ENCODE data around the gene TBCCD1. TPM values are rescaled to one million over a fixed set of nuclear protein-coding genes. Genes with fewer than 3 reads are reported as not detected.

TBCCD1 gene
- total RNA-seq, 1 donor from 2014 or later, result 10.6 TPM

DNA sequence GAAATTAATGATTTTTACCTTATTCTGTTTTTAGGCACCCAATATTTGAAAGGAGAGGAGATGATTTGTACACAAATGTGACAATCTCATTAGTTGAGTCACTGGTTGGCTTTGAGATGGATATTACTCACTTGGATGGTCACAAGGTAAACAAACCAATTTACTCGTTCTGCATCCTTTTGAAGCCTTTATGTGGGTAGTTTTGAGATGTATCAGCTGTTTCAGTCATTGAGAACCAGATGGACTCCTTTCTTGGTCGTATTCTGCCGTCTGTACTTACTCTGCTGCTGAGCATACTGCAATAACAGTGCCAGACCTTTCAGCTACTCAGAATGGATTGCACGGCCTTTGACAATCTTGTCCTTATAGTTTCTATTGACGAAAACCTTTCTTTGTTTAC lies 16.7 kb upstream of the TBCCD1 start:
- Histone ChIP-seq H3K4me1 (no peaks in the 10 kb centered on the region), H3K4me3 (no peak overlapping the region), H3K36me3 (peaks cover 0 to 71% of the 10 kb centered on the region in 2 donors), H3K27ac (no peak overlapping the region), H3K27me3 (no peaks in the 10 kb centered on the region), H3K9me3 (no peaks in the 10 kb centered on the region)
- no peak for DNase-seq (ENCODE audit: extremely low spot score in 2 of 2)
- TF ChIP-seq POLR2AphosphoS5 (IDR thresholded peaks at IDR 0.05; ENCODE audit: insufficient read depth in 1 of 2, low read depth in 1 of 2), result no peak
- TF ChIP-seq, protein P1, sequence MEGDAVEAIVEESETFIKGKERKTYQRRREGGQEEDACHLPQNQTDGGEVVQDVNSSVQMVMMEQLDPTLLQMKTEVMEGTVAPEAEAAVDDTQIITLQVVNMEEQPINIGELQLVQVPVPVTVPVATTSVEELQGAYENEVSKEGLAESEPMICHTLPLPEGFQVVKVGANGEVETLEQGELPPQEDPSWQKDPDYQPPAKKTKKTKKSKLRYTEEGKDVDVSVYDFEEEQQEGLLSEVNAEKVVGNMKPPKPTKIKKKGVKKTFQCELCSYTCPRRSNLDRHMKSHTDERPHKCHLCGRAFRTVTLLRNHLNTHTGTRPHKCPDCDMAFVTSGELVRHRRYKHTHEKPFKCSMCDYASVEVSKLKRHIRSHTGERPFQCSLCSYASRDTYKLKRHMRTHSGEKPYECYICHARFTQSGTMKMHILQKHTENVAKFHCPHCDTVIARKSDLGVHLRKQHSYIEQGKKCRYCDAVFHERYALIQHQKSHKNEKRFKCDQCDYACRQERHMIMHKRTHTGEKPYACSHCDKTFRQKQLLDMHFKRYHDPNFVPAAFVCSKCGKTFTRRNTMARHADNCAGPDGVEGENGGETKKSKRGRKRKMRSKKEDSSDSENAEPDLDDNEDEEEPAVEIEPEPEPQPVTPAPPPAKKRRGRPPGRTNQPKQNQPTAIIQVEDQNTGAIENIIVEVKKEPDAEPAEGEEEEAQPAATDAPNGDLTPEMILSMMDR (IDR thresholded peaks at IDR 0.05), result no peak
- no peak for TF ChIP-seq POLR2A (IDR thresholded peaks at IDR 0.05)
- intact Hi-C loops (cut with DNase I), result no loop called here

DNA sequence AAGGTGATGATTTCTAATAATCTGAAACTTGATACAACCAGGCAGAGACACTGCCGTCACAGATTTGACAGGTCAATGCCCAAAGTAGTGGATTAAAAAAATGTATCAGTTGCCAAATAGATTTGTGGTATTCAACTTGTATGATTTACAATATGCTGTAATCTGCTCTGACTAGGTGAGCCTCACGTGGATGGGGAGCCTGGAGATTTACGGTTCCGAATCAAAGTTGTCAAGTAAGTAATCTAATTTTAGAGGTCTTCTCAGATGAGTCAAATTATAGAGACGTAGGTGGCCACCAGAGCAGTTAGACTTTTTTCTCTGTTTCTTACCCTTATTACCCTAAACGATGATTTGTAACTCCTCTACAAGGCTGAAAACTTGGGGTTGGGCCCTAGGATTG lies 15.4 kb upstream of the TBCCD1 start:
- no peak overlapping the region for H3K4me3 ChIP-seq
- no peaks in the 10 kb centered on the region for H3K27me3 ChIP-seq
- intact Hi-C loops (cut with DNase I), result no loop called here
- H3K4me1 ChIP-seq, result no peaks in the 10 kb centered on the region
- TF ChIP-seq, protein P1 (IDR thresholded peaks at IDR 0.05), result no peak
- TF ChIP-seq POLR2AphosphoS5 (IDR thresholded peaks at IDR 0.05; ENCODE audit: insufficient read depth in 1 of 2, low read depth in 1 of 2), result no peak
- TF ChIP-seq POLR2A (IDR thresholded peaks at IDR 0.05), result no peak
- no peaks in the 10 kb centered on the region for H3K9me3 ChIP-seq
- DNase-seq (ENCODE audit: extremely low spot score in 2 of 2), result no peak
- peaks cover 0 to 84% of the 10 kb centered on the region in 2 donors for H3K36me3 ChIP-seq
- no peak overlapping the region for H3K27ac ChIP-seq

GRCh38 chr3:186580785-186581184 lies 13.6 kb upstream of the TBCCD1 start:
- H3K4me1 ChIP-seq, result no peaks in the 10 kb centered on the region
- H3K9me3 ChIP-seq, result no peaks in the 10 kb centered on the region
- peaks cover 0 to 95% of the 10 kb centered on the region in 2 donors for H3K36me3 ChIP-seq
- no peak overlapping the region for H3K4me3 ChIP-seq
- TF ChIP-seq, protein P1 (IDR thresholded peaks at IDR 0.05), result no peak
- H3K27me3 ChIP-seq, result no peaks in the 10 kb centered on the region
- no peak for DNase-seq (ENCODE audit: extremely low spot score in 2 of 2)
- H3K27ac ChIP-seq, result no peak overlapping the region
- intact Hi-C loops (cut with DNase I), result no loop called here

- Histone ChIP-seq H3K9me3 (no peaks in the 10 kb centered on the region), H3K4me3 (no peak overlapping the region), H3K36me3 (peaks cover 0 to 91% of the 10 kb centered on the region in 2 donors), H3K27me3 (no peaks in the 10 kb centered on the region), H3K27ac (no peak overlapping the region), H3K4me1 (no peaks in the 10 kb centered on the region)
- no peak for DNase-seq (ENCODE audit: extremely low spot score in 2 of 2)
- TF ChIP-seq POLR2A (IDR thresholded peaks at IDR 0.05) (no peak), POLR2AphosphoS5 (IDR thresholded peaks at IDR 0.05; ENCODE audit: insufficient read depth in 1 of 2, low read depth in 1 of 2) (no peak)
- TF ChIP-seq, protein P1 (IDR thresholded peaks at IDR 0.05), result no peak
- intact Hi-C loops (cut with DNase I), result no loop called here
Measured at GRCh38 chr3:186577521-186577920, 10.4 kb upstream of the TBCCD1 start.

DNA sequence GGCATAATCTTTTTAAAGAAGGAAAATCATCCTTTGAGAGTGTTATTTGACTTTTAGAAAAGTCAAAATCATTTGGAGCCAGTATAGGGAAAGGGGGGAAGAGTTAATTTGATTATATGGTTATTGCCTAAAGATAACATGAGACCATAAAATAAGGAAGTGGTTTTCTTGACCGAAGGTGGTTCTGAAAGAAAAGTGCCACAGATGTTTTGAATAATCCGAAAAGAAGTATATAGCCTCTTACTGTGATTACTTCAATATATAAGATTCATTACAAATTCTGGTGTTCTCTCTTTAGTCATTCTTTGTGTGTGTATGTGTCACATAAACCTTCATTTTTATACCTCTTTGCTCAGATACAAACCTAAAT lies 4.5 kb upstream of the TBCCD1 start:
- intact Hi-C loops (cut with DNase I), result no loop called here

More for the DNA sequence above, 4.5 kb upstream of the TBCCD1 start:
- H3K4me1 ChIP-seq, result peaks cover 31% of the 10 kb centered on the region
- H3K36me3 ChIP-seq, result peaks cover 0 to 42% of the 10 kb centered on the region in 2 donors
- peak overlapping the region; percentile 82 to 83 for H3K4me3 ChIP-seq
- no peak for DNase-seq (ENCODE audit: extremely low spot score in 2 of 2)
- H3K9me3 ChIP-seq, result no peaks in the 10 kb centered on the region
- TF ChIP-seq POLR2A (IDR thresholded peaks at IDR 0.05), result no peak
- TF ChIP-seq, protein P1 (IDR thresholded peaks at IDR 0.05), result no peak
- no peak for TF ChIP-seq POLR2AphosphoS5 (IDR thresholded peaks at IDR 0.05; ENCODE audit: insufficient read depth in 1 of 2, low read depth in 1 of 2)
- H3K27me3 ChIP-seq, result no peaks in the 10 kb centered on the region
- no peak overlapping the region for H3K27ac ChIP-seq
